Airway epithelial cell (primary cell): ENCODE measurements around the gene GUCD1. TPM values are rescaled to one million over a fixed set of nuclear protein-coding genes. Genes with fewer than 3 reads are reported as not detected.

Source experiments
- total RNA-seq: library from RNA; depleted of rRNA; stranded (reverse); fragments of >200 nt; gene quantifications from 2 replicates; pipeline ENCODE4 v1.2.3, GENCODE V29; 2015

The GUCD1 gene
- 68.1 and 71.0 TPM in 2 replicates for total RNA-seq

GRCh38 chr22:24554313-24555164, at the start of gene GUCD1:
TSS of gene GUCD1 (minus strand) at chr22:24555138. CDS start at chr22:24554991, 147 bp downstream.

GRCh38 chr22:24602847-24603769, 48.2 kb upstream of the GUCD1 start, which contains the start of gene GGT1:
TSS of gene GGT1 (plus strand) at chr22:24603193. CDS start at chr22:24611082, 7,889 bp downstream.

GRCh38 chr22:24592851-24593558, 38.1 kb upstream of the GUCD1 start, which contains the start of gene LRRC75B:
TSS of gene LRRC75B (minus strand) at chr22:24593073. CDS start at chr22:24593039, 34 bp downstream.

GRCh38 chr22:24555165-24556039, 464 bp upstream of the GUCD1 start, which contains the start of gene SNRPD3:
TSS of gene SNRPD3 (plus strand) at chr22:24555999. CDS start at chr22:24557675, 1,676 bp downstream.

GRCh38 chr22:24494528-24495364, 60.2 kb downstream of the GUCD1 start, which contains the start of gene UPB1:
TSS of gene UPB1 (plus strand) at chr22:24495332. CDS start at chr22:24495404, 72 bp downstream.

Other genes starting within 250 kb of the GUCD1 start
- gene ADORA2A, start 127.5 kb downstream of the GUCD1 start, total RNA-seq = 0.14 TPM in 1 of 2 replicates, not detected in the other
- not detected in 2 replicates for gene UPB1, start 59.8 kb downstream of the GUCD1 start, total RNA-seq
- gene SNRPD3, start 861 bp upstream of the GUCD1 start, total RNA-seq = 183 and 241 TPM in 2 replicates
- 6.8 and 8.3 TPM in 2 replicates for gene LRRC75B, start 37.9 kb upstream of the GUCD1 start, total RNA-seq
- 0.56 and 1.9 TPM in 2 replicates for gene GGT1, start 48.1 kb upstream of the GUCD1 start, total RNA-seq
- gene PIWIL3, start 219.6 kb upstream of the GUCD1 start, total RNA-seq = not detected in 2 replicates